ENCODE results near the gene RAD51B. TPM values are rescaled to one million over a fixed set of nuclear protein-coding genes. Genes with fewer than 3 reads are reported as not detected.
"Not testable (repeated sequence)": the region's sequence is repeated elsewhere in the genome, so short reads cannot be mapped to it uniquely, and the experiment has no call there.

RAD51B gene
- total and polyA plus RNA-seq, 4 donors, result 2.5 to 95.0 (median 9.6) TPM

GRCh38 chr14:68112442-68112841, 292.9 kb downstream of the RAD51B start:
- DNase-seq (peak; percentile 73 to 81 (median 81)), ATAC-seq (ENCODE audit: insufficient read depth, low FRiP score) (no peak)
- TF ChIP-seq, protein P1, sequence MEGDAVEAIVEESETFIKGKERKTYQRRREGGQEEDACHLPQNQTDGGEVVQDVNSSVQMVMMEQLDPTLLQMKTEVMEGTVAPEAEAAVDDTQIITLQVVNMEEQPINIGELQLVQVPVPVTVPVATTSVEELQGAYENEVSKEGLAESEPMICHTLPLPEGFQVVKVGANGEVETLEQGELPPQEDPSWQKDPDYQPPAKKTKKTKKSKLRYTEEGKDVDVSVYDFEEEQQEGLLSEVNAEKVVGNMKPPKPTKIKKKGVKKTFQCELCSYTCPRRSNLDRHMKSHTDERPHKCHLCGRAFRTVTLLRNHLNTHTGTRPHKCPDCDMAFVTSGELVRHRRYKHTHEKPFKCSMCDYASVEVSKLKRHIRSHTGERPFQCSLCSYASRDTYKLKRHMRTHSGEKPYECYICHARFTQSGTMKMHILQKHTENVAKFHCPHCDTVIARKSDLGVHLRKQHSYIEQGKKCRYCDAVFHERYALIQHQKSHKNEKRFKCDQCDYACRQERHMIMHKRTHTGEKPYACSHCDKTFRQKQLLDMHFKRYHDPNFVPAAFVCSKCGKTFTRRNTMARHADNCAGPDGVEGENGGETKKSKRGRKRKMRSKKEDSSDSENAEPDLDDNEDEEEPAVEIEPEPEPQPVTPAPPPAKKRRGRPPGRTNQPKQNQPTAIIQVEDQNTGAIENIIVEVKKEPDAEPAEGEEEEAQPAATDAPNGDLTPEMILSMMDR (IDR thresholded peaks at IDR 0.05; ENCODE audit: control extremely low read depth, extremely low read depth), result no peak
- Histone ChIP-seq H3K9me3 (ENCODE audit: control insufficient read depth in 4 of 4, insufficient read depth in 3 of 4, low read length in 3 of 4) (no peaks in the 10 kb centered on the region), H3K4me3 (no peak overlapping the region), H3K9ac (ENCODE audit: insufficient read depth in 1 of 2, low read length in 2 of 2) (no peak overlapping the region), H3K27ac (ENCODE audit: low read depth in 1 of 2, low read length in 1 of 2) (no peak overlapping the region), H3K4me1 (ENCODE audit: control insufficient read depth in 5 of 5, insufficient read depth in 5 of 5, low read length in 5 of 5) (peaks cover 0 to 51% (median 17%) of the 10 kb centered on the region in 5 donors), H3K27me3 (ENCODE audit: control insufficient read depth in 3 of 3, insufficient read depth in 3 of 3, low read length in 2 of 3) (no peaks in the 10 kb centered on the region), H3K36me3 (ENCODE audit: control insufficient read depth in 4 of 4, insufficient read depth in 4 of 4, low read length in 4 of 4) (no peaks in the 10 kb centered on the region)
- 95 to 98% methylated on average over 1 of the region's 1 CpG for WGBS, 2 donors

DNA sequence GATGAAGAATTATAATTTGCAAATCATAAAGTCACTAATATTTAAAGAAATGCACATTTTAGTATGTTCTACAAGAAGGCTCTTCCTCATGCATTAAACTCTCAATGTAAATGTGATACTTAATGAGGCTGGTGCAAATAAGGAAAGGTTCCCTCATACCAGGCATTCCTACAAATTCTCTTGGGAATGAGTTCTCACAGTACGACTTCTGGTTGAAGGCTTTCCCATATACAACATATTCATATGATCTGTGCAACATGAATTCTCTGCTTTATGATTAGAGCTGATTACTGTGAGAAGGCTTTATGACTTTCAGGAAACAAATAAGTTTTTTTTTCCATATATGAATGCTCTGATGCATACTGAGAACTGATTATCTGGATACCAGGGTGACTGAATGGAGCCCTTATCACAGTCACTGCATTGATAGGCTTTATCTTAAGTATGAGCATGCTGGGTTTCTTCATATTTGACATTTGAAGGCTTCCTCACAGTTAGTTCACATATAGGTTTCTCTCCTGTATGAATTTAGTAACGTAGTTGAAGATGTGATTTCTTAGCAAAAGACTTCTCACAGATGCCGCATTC, 293.9 kb downstream of the RAD51B start:
- H3K4me3 ChIP-seq, result no peak overlapping the region
- ATAC-seq (ENCODE audit: insufficient read depth, low FRiP score) (no peak), DNase-seq (no peak)
- 91 to 95% methylated on average over 3 of the region's 3 CpGs for WGBS, 2 donors
- H3K27ac ChIP-seq (ENCODE audit: low read depth in 1 of 2, low read length in 1 of 2), result no peak overlapping the region
- TF ChIP-seq, protein P1 (IDR thresholded peaks at IDR 0.05; ENCODE audit: control extremely low read depth, extremely low read depth), result no peak
- H3K9me3 ChIP-seq (ENCODE audit: control insufficient read depth in 4 of 4, insufficient read depth in 3 of 4, low read length in 3 of 4), result no peaks in the 10 kb centered on the region
- H3K27me3 ChIP-seq (ENCODE audit: control insufficient read depth in 3 of 3, insufficient read depth in 3 of 3, low read length in 2 of 3), result no peaks in the 10 kb centered on the region
- no peak overlapping the region for H3K9ac ChIP-seq (ENCODE audit: insufficient read depth in 1 of 2, low read length in 2 of 2)
- peaks cover 0 to 54% (median 17%) of the 10 kb centered on the region in 5 donors for H3K4me1 ChIP-seq (ENCODE audit: control insufficient read depth in 5 of 5, insufficient read depth in 5 of 5, low read length in 5 of 5)
- no peaks in the 10 kb centered on the region for H3K36me3 ChIP-seq (ENCODE audit: control insufficient read depth in 4 of 4, insufficient read depth in 4 of 4, low read length in 4 of 4)

GRCh38 chr14:68115952-68116351, 296.4 kb downstream of the RAD51B start:
- peaks cover 0 to 31% (median 9%) of the 10 kb centered on the region in 5 donors for H3K4me1 ChIP-seq (ENCODE audit: control insufficient read depth in 5 of 5, insufficient read depth in 5 of 5, low read length in 5 of 5)
- H3K27ac ChIP-seq (ENCODE audit: low read depth in 1 of 2, low read length in 1 of 2); H3K27me3 ChIP-seq (ENCODE audit: control insufficient read depth in 3 of 3, insufficient read depth in 3 of 3, low read length in 2 of 3); H3K9me3 ChIP-seq (ENCODE audit: control insufficient read depth in 4 of 4, insufficient read depth in 3 of 4, low read length in 3 of 4); H3K9ac ChIP-seq (ENCODE audit: insufficient read depth in 1 of 2, low read length in 2 of 2); H3K4me3 ChIP-seq; H3K36me3 ChIP-seq (ENCODE audit: control insufficient read depth in 4 of 4, insufficient read depth in 4 of 4, low read length in 4 of 4); DNase-seq; ATAC-seq (ENCODE audit: insufficient read depth, low FRiP score): not testable (repeated sequence)

- DNase-seq (no peak), ATAC-seq (ENCODE audit: insufficient read depth, low FRiP score) (no peak)
- Histone ChIP-seq H3K27me3 (ENCODE audit: control insufficient read depth in 3 of 3, insufficient read depth in 3 of 3, low read length in 2 of 3) (no peaks in the 10 kb centered on the region), H3K9ac (ENCODE audit: insufficient read depth in 1 of 2, low read length in 2 of 2) (no peak overlapping the region), H3K36me3 (ENCODE audit: control insufficient read depth in 4 of 4, insufficient read depth in 4 of 4, low read length in 4 of 4) (no peaks in the 10 kb centered on the region), H3K9me3 (ENCODE audit: control insufficient read depth in 4 of 4, insufficient read depth in 3 of 4, low read length in 3 of 4) (peaks cover 0 to 3% (median 0%) of the 10 kb centered on the region in 4 donors), H3K4me3 (no peak overlapping the region), H3K4me1 (ENCODE audit: control insufficient read depth in 5 of 5, insufficient read depth in 5 of 5, low read length in 5 of 5) (peaks cover 0 to 22% (median 17%) of the 10 kb centered on the region in 5 donors), H3K27ac (ENCODE audit: low read depth in 1 of 2, low read length in 1 of 2) (no peak overlapping the region)
- TF ChIP-seq, protein P1 (IDR thresholded peaks at IDR 0.05; ENCODE audit: control extremely low read depth, extremely low read depth), result no peak
These were observed 303.1 kb downstream of the RAD51B start for GRCh38 chr14:68122651-68123050.
